ENCODE measurements around the gene POU3F4.

Gene POU3F4

GRCh38 chrX:83508006-83508405 lies at the start of gene POU3F4:
Gene POU3F4, plus strand, starts transcription at chrX:83508290. Its CDS starts 35 bp downstream, at chrX:83508325.
- no peak for FAIRE-seq

GRCh38 chrX:83469551-83469950 lies 38.5 kb upstream of the POU3F4 start:
- FAIRE-seq: no peak

DNA sequence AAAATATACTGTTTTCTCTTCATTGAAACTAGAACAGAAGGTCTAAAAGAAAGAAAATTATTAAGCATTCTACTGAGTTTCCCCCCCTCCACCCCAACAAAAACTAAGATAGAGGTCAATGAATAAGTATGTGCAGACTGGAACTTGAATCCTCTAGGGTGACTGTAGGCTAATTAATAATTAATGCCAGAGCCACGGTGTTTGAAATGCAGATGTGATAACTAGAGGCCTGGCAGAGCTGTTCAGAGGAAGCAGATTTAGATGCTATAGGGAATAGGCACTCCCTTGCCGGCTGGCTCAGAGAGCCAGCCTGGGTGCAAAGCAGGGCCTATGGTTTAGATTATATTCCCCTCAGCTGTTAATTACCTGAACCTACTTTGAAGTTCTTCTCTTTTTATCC lies 12.2 kb upstream of the POU3F4 start:
- no peak for FAIRE-seq

DNA sequence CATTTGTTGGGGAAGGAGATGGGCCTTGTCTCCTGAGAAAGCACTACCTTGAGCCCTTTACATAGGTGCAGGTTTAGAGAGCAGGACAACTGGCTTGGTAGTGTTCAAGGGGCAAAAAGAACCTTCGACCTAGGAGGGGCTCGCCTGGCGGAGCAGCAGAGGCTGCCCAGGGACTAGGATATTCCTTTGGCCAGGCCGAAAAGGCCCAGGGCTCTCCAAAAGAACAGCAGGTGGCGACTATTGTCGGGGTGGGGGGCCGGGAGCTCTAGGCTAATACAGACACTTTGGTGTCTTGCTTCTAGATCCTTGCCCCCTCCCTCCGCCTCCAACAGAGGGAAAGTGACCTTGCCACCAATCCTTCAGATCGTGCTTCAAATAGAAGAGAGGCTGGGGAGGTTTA lies 7.1 kb upstream of the POU3F4 start:
- FAIRE-seq: no peak

GRCh38 chrX:83501530-83501929 lies 6.6 kb upstream of the POU3F4 start:
- no peak for FAIRE-seq

- FAIRE-seq: no peak
Measured at GRCh38 chrX:83504721-83505479, 3.2 kb upstream of the POU3F4 start.

DNA sequence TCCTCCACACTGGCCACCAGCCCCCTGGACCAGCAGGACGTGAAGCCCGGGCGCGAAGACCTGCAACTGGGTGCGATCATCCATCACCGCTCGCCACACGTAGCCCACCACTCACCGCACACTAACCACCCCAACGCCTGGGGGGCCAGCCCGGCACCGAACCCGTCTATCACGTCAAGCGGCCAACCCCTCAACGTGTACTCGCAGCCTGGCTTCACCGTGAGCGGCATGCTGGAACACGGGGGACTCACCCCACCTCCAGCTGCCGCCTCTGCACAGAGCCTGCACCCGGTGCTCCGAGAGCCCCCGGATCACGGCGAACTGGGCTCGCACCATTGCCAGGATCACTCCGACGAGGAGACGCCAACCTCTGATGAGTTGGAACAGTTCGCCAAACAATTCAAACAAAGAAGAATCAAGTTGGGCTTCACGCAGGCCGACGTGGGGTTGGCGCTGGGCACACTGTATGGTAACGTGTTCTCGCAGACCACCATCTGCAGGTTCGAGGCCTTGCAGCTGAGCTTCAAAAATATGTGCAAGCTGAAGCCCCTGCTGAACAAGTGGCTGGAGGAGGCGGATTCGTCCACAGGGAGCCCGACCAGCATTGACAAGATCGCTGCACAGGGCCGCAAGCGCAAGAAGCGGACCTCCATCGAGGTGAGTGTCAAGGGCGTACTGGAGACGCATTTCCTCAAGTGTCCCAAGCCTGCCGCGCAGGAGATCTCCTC lies 600 bp downstream of the POU3F4 start:
- no peak for FAIRE-seq

DNA sequence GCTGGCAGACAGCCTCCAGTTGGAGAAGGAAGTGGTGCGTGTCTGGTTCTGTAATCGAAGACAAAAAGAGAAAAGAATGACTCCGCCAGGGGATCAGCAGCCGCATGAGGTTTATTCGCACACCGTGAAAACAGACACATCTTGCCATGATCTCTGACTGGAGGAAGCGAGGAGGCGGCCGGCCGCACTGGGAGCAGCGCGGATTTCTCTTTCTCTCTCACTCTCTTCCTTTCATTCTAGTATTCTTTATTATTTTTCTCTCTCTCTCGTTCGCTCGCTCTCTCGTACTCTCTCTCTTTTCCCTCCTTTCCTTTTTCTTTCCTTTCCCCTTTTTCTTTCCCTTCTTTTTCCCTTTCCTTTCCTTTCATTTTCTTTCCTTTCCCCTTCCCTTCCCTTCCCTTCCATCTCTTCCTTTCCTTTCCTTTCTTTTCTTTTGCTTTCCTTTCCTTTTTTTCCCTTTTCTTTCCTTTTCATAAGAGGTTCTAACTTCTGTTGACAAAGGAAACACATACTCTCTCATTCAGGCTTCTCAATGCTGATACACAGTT lies 1.2 kb downstream of the POU3F4 start:
- no peak for FAIRE-seq

GRCh38 chrX:83510510-83511062 lies 2.5 kb downstream of the POU3F4 start:
- FAIRE-seq: no peak

- no peak for FAIRE-seq
Measured at GRCh38 chrX:83511208-83511607, 3.1 kb downstream of the POU3F4 start.

DNA sequence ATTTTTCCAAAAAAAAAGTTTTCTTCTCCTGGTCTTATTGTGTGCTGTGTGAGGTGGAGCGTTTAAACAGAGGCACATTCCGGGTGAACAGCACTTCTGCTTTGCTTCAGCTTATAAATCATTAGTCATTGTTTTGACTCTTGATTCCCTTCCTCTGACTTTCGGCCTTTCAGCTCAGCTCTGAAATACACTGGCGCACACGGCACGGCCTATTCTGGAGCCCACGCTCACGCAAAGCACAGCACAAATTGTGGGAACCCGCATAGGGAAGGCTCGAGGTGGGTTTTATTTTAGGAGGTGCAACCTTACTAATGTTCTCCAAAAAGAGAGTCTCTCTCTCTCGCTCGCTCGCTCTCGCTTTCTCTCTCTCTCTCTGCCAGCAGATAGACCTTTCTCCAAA lies 4.0 kb downstream of the POU3F4 start:
- FAIRE-seq: no peak

GRCh38 chrX:83516597-83516996 lies 8.5 kb downstream of the POU3F4 start:
- FAIRE-seq: no peak

DNA sequence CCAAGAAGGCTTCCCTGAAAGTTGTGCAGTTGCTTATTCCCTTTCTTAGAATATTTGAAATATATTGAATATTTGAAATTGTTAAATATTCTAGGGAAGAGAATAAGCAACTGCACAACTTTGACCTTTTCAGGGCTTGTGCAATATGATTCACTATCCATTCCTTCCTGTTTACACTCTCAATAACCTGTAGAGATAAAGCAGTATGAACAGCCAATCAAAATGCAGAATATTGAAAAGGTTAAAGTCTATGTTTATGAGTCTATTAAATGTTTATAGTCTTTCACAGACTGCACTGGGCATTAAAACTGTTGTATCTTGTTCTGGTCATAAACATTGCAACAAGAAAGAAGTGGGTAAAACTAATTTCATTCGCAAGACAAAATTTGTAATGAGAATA lies 13.8 kb downstream of the POU3F4 start:
- no peak for FAIRE-seq

DNA sequence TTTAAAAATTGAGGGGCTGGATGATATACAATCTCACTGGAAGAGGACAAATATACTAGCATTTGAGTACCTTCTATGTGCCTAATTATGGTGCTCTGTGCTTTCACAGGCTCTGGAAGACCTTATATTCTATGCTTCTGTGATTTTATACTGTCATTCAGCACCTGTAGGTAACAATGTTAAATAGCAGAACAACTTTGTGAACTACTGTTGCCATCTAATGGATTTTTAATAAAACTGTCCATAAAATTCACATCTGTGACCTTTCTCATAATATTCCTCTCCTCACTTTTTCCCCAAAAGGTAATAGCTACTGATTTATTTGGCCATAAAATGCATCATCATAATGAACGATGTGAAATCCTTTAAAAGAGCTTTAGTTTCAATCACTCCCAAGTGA lies 21.9 kb downstream of the POU3F4 start:
- no peak for FAIRE-seq

DNA sequence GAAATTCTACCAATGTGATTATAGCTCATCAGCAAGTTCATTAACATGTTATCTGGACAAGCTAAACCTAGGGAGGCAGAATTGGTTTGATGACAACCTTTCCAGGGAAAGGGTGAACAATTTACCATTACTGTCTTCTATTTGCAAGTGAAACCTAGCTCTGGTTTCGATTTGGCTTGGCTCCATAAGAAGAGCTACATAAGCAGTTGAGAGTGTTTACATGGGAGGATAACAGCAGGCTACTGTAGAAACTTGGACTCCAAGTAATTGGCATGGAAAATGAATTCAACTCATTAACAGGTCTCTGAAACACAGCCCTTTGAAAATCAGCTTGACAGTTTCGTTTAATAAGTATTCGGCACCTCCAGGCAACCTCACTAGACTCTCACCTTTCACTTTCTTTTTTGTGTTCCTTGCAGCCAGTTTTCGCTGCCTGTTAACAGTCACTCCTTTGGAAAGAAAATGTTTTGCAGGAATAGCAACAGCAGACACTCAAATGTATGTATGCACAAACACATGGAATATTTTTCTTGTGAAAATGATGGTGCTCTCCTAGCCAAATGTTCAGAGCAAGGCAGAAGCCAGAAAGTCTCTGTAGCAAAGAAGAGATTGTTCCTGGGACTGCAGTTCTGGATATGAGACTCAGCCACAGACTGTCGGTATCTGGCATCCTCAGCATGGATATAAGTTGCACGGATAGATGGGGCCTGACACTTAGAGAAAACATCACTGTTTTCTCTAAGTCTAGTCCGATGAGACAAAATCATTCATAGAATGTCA lies 27.5 kb downstream of the POU3F4 start:
- FAIRE-seq: no peak

Measured in islet of Langerhans (tissue), 1 donor.